Vagina (tissue), 2 donors: ENCODE data around the gene ASIC3.

Experiments
- POLR2AphosphoS5 ChIP-seq, 2 donors: sonication (generic); formaldehyde crosslinking; IDR thresholded peaks; one replicate each; pipeline ENCODE4 v1.9.0; 2017; ENCODE audit warnings: antibody characterized with exemption in 2 of 2, mild to moderate bottlenecking in 2 of 2, low read depth in 1 of 2; ENCODE audit not compliant: insufficient read depth in 1 of 2
- TF ChIP-seq, protein P1 (sequence below), 3 experiments: fragments of 450-650 bp in 2 of 3; fragments of 200-600 bp in 1 of 3; sonication (generic) in 1 of 3; IDR thresholded peaks; one replicate each; pipeline ENCODE4 v1.5.1; 2017 to 2019; ENCODE audit warnings: antibody characterized with exemption in 3 of 3, mild to moderate bottlenecking in 2 of 3, moderate library complexity in 2 of 3

DNA sequence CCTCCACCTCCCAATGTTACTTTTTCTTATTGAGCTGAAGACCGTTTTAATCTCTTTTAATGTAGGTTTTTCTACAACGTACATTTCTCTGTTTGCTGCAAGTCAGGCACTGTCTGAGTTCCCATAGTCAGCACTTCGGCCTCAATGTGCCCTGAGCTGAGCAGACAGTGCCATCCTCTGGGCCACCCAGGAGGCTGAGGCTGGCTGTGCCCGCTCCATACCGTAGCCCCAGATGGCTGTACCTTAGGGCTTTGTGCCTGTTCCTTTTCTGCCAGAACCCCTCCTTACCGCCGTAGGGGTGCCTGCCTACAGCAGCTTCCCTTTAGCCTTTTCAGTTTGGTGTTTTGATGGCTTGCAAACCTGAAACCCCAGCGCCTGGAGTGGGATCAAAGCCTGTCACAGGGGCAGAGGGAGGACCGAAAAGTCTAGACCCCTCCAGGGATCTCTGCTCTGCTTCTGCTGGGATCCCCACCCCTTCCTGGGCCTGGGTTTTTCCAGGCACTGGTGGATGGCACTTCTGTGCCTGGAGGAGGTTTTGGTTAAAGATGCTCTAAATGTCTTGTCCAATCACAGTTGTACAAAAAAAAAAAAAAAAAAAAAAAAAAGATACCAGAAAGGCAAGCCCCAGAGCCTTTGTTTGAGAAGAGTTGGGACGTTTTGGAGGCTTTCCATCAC, 46.9 kb downstream of the ASIC3 start:
- no peak for TF ChIP-seq POLR2AphosphoS5 (IDR thresholded peaks at IDR 0.05; ENCODE audit: insufficient read depth in 1 of 2, low read depth in 1 of 2)
- TF ChIP-seq, protein P1, sequence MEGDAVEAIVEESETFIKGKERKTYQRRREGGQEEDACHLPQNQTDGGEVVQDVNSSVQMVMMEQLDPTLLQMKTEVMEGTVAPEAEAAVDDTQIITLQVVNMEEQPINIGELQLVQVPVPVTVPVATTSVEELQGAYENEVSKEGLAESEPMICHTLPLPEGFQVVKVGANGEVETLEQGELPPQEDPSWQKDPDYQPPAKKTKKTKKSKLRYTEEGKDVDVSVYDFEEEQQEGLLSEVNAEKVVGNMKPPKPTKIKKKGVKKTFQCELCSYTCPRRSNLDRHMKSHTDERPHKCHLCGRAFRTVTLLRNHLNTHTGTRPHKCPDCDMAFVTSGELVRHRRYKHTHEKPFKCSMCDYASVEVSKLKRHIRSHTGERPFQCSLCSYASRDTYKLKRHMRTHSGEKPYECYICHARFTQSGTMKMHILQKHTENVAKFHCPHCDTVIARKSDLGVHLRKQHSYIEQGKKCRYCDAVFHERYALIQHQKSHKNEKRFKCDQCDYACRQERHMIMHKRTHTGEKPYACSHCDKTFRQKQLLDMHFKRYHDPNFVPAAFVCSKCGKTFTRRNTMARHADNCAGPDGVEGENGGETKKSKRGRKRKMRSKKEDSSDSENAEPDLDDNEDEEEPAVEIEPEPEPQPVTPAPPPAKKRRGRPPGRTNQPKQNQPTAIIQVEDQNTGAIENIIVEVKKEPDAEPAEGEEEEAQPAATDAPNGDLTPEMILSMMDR (IDR thresholded peaks at IDR 0.05) = no peak
